Measurements from ENCODE around the gene GRM2.

The GRM2 gene

DNA sequence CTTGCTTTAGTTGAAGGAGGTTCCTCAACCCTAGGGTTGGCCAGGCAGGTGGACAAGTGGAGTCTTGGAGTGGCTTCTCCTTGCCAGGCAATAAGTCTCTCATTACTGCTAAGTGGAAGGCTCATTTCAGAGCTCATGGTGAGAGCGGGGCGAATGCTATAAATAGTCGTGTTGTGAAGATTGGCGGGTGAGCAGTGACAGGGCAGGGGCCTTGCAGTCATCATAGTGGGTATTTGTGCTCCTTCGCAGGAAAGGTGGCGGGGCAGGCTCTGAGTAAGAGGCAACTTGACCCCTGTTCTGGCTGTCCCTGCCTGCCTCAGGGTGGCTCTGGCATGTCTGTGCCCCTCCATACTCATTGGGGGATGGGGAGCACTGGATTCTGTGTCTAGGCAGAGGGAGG lies 8.7 kb upstream of the GRM2 start:
- no peak overlapping the region for H3K27ac ChIP-seq
- TF ChIP-seq ZFX (IDR thresholded peaks at IDR 0.05; ENCODE audit: borderline replicate concordance), result no peak
- no peak for TF ChIP-seq CTCF (IDR thresholded peaks at IDR 0.05)

GRCh38 chr3:51700403-51700802 lies 6.5 kb upstream of the GRM2 start:
- H3K27ac ChIP-seq, result no peak overlapping the region
- no peak for TF ChIP-seq ZFX (IDR thresholded peaks at IDR 0.05; ENCODE audit: borderline replicate concordance)
- TF ChIP-seq CTCF (IDR thresholded peaks at IDR 0.05), result no peak

GRCh38 chr3:51702156-51702555 lies 4.7 kb upstream of the GRM2 start:
- no peak overlapping the region for H3K27ac ChIP-seq
- TF ChIP-seq ZFX (IDR thresholded peaks at IDR 0.05; ENCODE audit: borderline replicate concordance) (no peak), CTCF (IDR thresholded peaks at IDR 0.05) (no peak)

DNA sequence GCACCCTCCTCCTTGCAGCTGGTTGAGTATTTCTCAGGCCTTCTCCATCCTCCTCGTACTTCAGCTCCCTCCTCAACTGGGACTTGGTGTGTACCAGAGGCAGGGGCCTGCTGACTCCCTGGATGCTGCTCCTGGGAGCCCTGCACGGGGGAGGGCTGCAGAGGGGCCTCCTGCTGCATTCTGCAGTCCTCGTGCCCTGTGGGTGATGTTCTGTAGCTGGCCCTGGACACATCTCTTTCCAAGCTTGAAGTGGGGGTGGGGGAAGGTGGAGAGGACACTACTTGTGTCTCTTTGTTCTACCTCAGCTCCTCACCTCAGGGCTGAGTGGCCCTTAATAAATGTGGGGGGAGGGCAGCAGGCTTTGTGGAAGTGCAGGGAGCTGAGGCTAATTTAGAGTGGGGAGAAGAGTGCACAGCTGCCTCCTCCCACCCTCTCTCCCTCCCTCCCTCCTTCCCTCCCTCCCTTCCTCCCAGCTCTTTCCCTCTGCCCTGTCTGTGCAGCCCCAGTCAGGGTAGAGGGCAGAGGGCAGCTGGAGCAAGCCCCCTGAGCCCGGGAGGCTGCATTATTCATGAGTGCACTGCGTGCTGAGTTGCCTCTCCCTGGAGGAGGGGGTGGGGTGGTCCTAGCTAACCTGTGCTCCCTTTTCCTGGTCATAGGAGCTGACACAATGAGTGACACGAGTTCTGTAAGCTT lies 3.7 kb upstream of the GRM2 start:
- TF ChIP-seq CTCF (IDR thresholded peaks at IDR 0.05), result no peak
- TF ChIP-seq ZFX (IDR thresholded peaks at IDR 0.05; ENCODE audit: borderline replicate concordance), result no peak
- H3K27ac ChIP-seq, result no peak overlapping the region

- TF ChIP-seq CTCF (IDR thresholded peaks at IDR 0.05), result no peak
- TF ChIP-seq ZFX (IDR thresholded peaks at IDR 0.05; ENCODE audit: borderline replicate concordance), result no peak
- no peak overlapping the region for H3K27ac ChIP-seq
These were observed 2.9 kb upstream of the GRM2 start for GRCh38 chr3:51703761-51704510.

DNA sequence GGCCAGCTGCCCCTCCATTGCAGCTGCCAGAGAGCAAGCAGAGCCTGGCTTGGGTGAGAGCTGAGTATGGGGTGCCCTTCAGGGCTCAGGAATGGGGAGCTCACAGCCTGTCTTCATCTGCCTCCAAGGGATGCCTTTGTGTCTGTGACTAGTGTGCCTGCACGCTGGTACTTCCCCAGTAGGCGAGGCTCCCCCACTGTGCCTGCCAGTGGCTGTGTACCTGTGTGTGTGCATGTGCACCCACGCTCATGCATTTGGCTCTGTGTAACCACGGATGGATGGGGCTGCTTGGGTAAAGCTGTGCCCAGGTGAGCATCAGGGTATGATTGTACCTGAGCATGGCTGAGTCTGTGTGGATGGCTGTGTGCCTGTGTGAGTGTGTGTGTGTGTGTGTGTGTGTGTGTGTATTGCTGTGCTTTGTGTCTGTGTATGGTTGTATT lies 2.3 kb upstream of the GRM2 start:
- TF ChIP-seq CTCF (IDR thresholded peaks at IDR 0.05) (no peak), ZFX (IDR thresholded peaks at IDR 0.05; ENCODE audit: borderline replicate concordance) (no peak)
- no peak overlapping the region for H3K27ac ChIP-seq

Measured in 22Rv1 (cell line).